HepG2 (cell line): ENCODE results near the gene OIT3. TPM values are rescaled to one million over a fixed set of nuclear protein-coding genes. Genes with fewer than 3 reads are reported as not detected.
A peak's percentile ranks its signal among the peaks of the same experiment; 100 is the strongest.

Source experiments
- ATF1 ChIP-seq: IDR thresholded peaks from 2 replicates; pipeline ENCODE4 v1.6.1; 2016; ENCODE audit warnings: mild to moderate bottlenecking, control low read depth
- GPBP1L1 ChIP-seq: sonication (generic); formaldehyde crosslinking; IDR thresholded peaks from 2 replicates; pipeline ENCODE4 v1.5.0; 2020; ENCODE audit warnings: mild to moderate bottlenecking, missing genetic modification reagents
- HES4 ChIP-seq: sonication (generic); formaldehyde crosslinking; IDR thresholded peaks from 2 replicates; pipeline ENCODE4 v1.9.0; 2021; ENCODE audit warnings: mild to moderate bottlenecking, missing genetic modification reagents, borderline replicate concordance
- ISL2 ChIP-seq: sonication (generic); formaldehyde crosslinking; IDR thresholded peaks from 2 replicates; pipeline ENCODE4 v1.5.0; 2020; ENCODE audit warnings: missing genetic modification reagents
- ISX ChIP-seq: sonication (generic); formaldehyde crosslinking; conservative IDR thresholded peaks from 2 replicates; pipeline ENCODE4 v1.5.0; 2020; ENCODE audit warnings: missing genetic modification reagents
- KLF9 ChIP-seq: IDR thresholded peaks from 2 replicates; pipeline ENCODE4 v1.6.1; 2016; ENCODE audit warnings: low read depth
- MIER2 ChIP-seq: IDR thresholded peaks from 2 replicates; pipeline ENCODE4 v1.6.1; 2016; ENCODE audit warnings: missing biosample characterization, missing genetic modification reagents
- NR2F1 ChIP-seq, 2 experiments: fragments of 450-650 bp in 1 of 2; formaldehyde crosslinking in 1 of 2; IDR thresholded peaks; 2 replicates each; pipeline versions ENCODE4 v1.5.0 to v1.6.1; 2016 to 2020; ENCODE audit warnings: mild to moderate bottlenecking in 1 of 2, missing compliant biosample characterization in 1 of 2, missing genetic modification reagents in 1 of 2, moderate library complexity in 1 of 2
- SAP130 ChIP-seq: IDR thresholded peaks from 2 replicates; pipeline ENCODE4 v1.6.1; 2016; ENCODE audit warnings: low read depth
- SUZ12 ChIP-seq: fragments of 150-350 bp; IDR thresholded peaks from 2 replicates; pipeline ENCODE4 v1.6.1; 2014; ENCODE audit warnings: low read depth, low read length
- TRIM24 ChIP-seq: sonication (generic); formaldehyde crosslinking; IDR thresholded peaks from 2 replicates; pipeline ENCODE4 v1.8.0; 2022; ENCODE audit warnings: mild to moderate bottlenecking, missing genetic modification reagents
- ZNF263 ChIP-seq: sonication (generic); formaldehyde crosslinking; IDR thresholded peaks from 2 replicates; pipeline ENCODE4 v1.4.0; 2020; ENCODE audit warnings: missing genetic modification reagents
- ZNF282 ChIP-seq: fragments of 450-650 bp; IDR thresholded peaks from 2 replicates; pipeline ENCODE4 v1.6.1; 2018; ENCODE audit not compliant: partially characterized antibody
- ZNF501 ChIP-seq: sonication (generic); formaldehyde crosslinking; IDR thresholded peaks from 2 replicates; pipeline ENCODE4 v1.5.1; 2020; ENCODE audit warnings: mild to moderate bottlenecking, moderate library complexity, missing genetic modification reagents
- ZNF567 ChIP-seq: sonication (generic); formaldehyde crosslinking; IDR thresholded peaks from 2 replicates; pipeline ENCODE4 v1.8.1; 2023; ENCODE audit warnings: mild to moderate bottlenecking, missing genetic modification reagents, borderline replicate concordance
- ZNF691 ChIP-seq: sonication (generic); formaldehyde crosslinking; IDR thresholded peaks from 2 replicates; pipeline ENCODE4 v1.4.0; 2020; ENCODE audit warnings: missing genetic modification reagents, low read depth, mild to moderate bottlenecking, borderline replicate concordance
- ZNF768 ChIP-seq: sonication (generic); formaldehyde crosslinking; IDR thresholded peaks from 2 replicates; pipeline ENCODE4 v1.4.0; 2020; ENCODE audit warnings: missing genetic modification reagents
- polyA plus RNA-seq, 8 experiments: library from polyadenylated mRNA; depleted of rRNA in 3 of 8; stranded (reverse) in 7 of 8; unstranded in 1 of 8; fragments of >200 nt; fragmentation: Illumina TruSeq in 4 of 8; extraction: Trizol in 4 of 8; gene quantifications; 2 replicates each; pipeline versions ENCODE4 v1.2.1 to v1.2.3, GENCODE V29; 2011 to 2016; ENCODE audit warnings: low read depth in 4 of 8, missing spikeins in 1 of 8, mixed read lengths in 1 of 8; ENCODE audit not compliant: insufficient read depth in 1 of 8
- total RNA-seq, 5 experiments: library from RNA; depleted of rRNA; stranded (reverse); fragments of >200 nt; fragmentation: Illumina TruSeq; extraction: Trizol; gene quantifications; 2 replicates each; pipeline ENCODE4 v1.2.3, GENCODE V29; 2016; ENCODE audit warnings: low read depth in 1 of 5
- TF ChIP-seq, protein P1 (sequence below): sonication (generic); formaldehyde crosslinking; IDR thresholded peaks from 2 replicates; pipeline ENCODE4 v1.9.0; 2021; ENCODE audit warnings: mild to moderate bottlenecking, missing genetic modification reagents
- TF ChIP-seq, protein P2 (sequence below): sonication (generic); formaldehyde crosslinking; IDR thresholded peaks from 2 replicates; pipeline ENCODE4 v1.4.0; 2020; ENCODE audit warnings: mild to moderate bottlenecking, missing genetic modification reagents, borderline replicate concordance

OIT3 gene
- total and polyA plus RNA-seq, 2 of the 13 experiments (the other 11 are each of a cell fraction or from before 2014, with no cell fraction given) = not detected

DNA sequence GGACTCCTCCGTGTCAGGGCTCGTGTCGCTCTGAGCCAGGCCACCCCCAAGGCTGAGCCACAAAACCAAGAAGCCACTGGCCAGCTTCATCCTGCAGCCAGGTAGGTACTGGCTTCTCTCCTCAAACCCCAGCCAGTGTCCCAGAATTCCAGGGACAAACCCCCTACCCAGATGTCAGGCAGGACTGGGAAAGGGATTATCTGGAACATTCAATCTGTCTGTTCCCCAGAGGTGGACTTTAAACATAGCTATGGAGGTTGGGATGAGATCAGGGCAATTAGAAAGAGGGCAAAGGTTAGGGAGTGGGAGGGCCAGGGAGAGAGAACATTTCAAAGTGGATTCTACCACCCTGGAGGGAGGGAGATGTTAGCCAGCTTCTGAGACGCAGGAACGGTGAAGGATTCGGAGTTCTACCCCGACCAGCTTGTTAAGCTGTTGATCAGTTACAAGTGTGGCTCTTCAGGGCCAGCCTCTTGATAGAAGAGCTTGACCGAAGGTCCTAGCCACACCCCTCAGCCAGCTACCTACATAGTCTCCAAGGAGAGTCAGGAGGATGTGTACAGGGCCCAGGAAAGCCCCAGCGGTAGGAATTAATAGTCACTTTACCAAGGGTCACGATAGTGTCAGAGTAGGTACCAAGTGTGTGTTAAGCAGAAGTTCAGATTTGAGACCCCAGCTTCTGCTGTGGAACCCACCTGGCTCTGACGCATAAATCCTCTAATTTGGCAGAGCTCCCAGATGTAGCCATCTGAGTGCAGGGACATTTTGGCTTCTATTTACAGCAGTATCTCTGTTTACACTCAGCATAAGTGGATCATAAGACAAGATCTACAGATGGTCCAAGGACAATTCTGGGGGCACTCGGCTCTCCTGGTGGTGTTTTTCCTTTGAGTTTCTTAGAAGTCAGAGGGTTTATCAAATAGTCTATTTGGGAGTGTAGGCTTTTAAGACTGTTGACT lies 61.3 kb downstream of the OIT3 start, which contains the start of gene PLA2G12B (continued):
- TF ChIP-seq, protein P1, sequence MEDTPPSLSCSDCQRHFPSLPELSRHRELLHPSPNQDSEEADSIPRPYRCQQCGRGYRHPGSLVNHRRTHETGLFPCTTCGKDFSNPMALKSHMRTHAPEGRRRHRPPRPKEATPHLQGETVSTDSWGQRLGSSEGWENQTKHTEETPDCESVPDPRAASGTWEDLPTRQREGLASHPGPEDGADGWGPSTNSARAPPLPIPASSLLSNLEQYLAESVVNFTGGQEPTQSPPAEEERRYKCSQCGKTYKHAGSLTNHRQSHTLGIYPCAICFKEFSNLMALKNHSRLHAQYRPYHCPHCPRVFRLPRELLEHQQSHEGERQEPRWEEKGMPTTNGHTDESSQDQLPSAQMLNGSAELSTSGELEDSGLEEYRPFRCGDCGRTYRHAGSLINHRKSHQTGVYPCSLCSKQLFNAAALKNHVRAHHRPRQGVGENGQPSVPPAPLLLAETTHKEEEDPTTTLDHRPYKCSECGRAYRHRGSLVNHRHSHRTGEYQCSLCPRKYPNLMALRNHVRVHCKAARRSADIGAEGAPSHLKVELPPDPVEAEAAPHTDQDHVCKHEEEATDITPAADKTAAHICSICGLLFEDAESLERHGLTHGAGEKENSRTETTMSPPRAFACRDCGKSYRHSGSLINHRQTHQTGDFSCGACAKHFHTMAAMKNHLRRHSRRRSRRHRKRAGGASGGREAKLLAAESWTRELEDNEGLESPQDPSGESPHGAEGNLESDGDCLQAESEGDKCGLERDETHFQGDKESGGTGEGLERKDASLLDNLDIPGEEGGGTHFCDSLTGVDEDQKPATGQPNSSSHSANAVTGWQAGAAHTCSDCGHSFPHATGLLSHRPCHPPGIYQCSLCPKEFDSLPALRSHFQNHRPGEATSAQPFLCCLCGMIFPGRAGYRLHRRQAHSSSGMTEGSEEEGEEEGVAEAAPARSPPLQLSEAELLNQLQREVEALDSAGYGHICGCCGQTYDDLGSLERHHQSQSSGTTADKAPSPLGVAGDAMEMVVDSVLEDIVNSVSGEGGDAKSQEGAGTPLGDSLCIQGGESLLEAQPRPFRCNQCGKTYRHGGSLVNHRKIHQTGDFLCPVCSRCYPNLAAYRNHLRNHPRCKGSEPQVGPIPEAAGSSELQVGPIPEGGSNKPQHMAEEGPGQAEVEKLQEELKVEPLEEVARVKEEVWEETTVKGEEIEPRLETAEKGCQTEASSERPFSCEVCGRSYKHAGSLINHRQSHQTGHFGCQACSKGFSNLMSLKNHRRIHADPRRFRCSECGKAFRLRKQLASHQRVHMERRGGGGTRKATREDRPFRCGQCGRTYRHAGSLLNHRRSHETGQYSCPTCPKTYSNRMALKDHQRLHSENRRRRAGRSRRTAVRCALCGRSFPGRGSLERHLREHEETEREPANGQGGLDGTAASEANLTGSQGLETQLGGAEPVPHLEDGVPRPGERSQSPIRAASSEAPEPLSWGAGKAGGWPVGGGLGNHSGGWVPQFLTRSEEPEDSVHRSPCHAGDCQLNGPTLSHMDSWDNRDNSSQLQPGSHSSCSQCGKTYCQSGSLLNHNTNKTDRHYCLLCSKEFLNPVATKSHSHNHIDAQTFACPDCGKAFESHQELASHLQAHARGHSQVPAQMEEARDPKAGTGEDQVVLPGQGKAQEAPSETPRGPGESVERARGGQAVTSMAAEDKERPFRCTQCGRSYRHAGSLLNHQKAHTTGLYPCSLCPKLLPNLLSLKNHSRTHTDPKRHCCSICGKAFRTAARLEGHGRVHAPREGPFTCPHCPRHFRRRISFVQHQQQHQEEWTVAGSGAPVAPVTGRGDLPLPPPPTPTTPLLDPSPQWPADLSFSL (CRISPR knock-in tag) = no peak
- TF ChIP-seq ZNF263 (CRISPR knock-in tag) = peak; percentile 10; the same call in 1 of the 2 replicates
- TF ChIP-seq SAP130 (CRISPR knock-in tag) = no peak; the same call in 1 of the 2 replicates
- no peak for TF ChIP-seq ZNF567 (CRISPR knock-in tag)
- no peak for TF ChIP-seq TRIM24 (CRISPR knock-in tag)
- TF ChIP-seq ISX (CRISPR knock-in tag) = no peak
- no peak for TF ChIP-seq ATF1 (CRISPR knock-in tag)
- TF ChIP-seq ZNF501 (CRISPR knock-in tag) = 0 out of 2 replicates have a peak, but pooled peaks have one; percentile 22
- no peak for TF ChIP-seq ZNF282
- no peak for TF ChIP-seq HES4 (CRISPR knock-in tag)
- no peak for TF ChIP-seq GPBP1L1 (CRISPR knock-in tag)
- TF ChIP-seq MIER2 (CRISPR knock-in tag) = no peak
- no peak for TF ChIP-seq SUZ12
- TF ChIP-seq, protein P2, sequence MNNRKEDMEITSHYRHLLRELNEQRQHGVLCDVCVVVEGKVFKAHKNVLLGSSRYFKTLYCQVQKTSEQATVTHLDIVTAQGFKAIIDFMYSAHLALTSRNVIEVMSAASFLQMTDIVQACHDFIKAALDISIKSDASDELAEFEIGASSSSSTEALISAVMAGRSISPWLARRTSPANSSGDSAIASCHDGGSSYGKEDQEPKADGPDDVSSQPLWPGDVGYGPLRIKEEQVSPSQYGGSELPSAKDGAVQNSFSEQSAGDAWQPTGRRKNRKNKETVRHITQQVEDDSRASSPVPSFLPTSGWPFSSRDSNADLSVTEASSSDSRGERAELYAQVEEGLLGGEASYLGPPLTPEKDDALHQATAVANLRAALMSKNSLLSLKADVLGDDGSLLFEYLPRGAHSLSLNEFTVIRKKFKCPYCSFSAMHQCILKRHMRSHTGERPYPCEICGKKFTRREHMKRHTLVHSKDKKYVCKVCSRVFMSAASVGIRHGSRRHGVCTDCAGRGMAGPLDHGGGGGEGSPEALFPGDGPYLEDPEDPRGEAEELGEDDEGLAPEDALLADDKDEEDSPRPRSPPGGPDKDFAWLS (CRISPR knock-in tag) = no peak; the same call in 1 of the 2 replicates
- TF ChIP-seq ZNF768 (CRISPR knock-in tag) = no peak
- no peak; the same call in 1 of the 2 replicates for TF ChIP-seq ISL2 (CRISPR knock-in tag)
- no peak for TF ChIP-seq KLF9 (CRISPR knock-in tag)
- peak; percentile 53 to 73; a peak in 3 of 4 replicates for TF ChIP-seq NR2F1 (CRISPR knock-in tag; IDR thresholded peaks at IDR 0.05)
- TF ChIP-seq ZNF691 (CRISPR knock-in tag) = no peak
